Measurements from ENCODE around the gene CACNA1D.

The CACNA1D gene

GRCh38 chr3:53641397-53641796 is 147.0 kb downstream of the CACNA1D start:
- no peak overlapping the region for H3K4me3 ChIP-seq (ENCODE audit: low read length)

DNA sequence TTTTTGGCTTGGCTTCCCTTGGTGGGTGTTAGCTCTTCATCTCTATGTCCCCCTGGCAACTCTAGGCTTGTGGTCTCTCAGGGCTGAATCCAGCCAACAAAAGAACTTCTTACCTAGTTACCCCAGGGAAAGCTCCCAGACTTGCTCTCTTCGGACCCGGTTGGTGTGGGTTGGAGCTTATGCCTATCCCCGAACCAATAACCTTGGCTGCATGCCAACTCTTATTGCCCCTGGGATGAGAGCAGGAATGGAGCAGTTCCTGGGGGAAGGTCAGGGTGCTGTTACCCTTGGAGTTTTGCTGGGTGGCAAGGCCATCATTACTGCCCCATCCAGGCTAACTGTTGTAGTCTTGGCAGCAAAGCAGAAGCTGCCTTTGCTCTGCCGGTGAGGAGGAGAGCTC is 147.8 kb downstream of the CACNA1D start:
- Histone ChIP-seq H3K9me3 (ENCODE audit: insufficient read depth, low read length) (no peaks in the 10 kb centered on the region), H2AFZ (ENCODE audit: low read depth, low read length) (no peak overlapping the region), H3K27ac (ENCODE audit: low read length) (no peak overlapping the region), H3K4me3 (ENCODE audit: low read length) (no peak overlapping the region), H3K36me3 (replicated peaks; ENCODE audit: low read depth, low read length) (no peaks in the 10 kb centered on the region), H3K27me3 (ENCODE audit: low read depth, low read length) (no peaks in the 10 kb centered on the region), H3K79me2 (ENCODE audit: low read length) (no peaks in the 10 kb centered on the region), H4K20me1 (ENCODE audit: insufficient read depth, low read length) (no peaks in the 10 kb centered on the region), H3K4me1 (ENCODE audit: low read length) (peaks cover 15% of the 10 kb centered on the region), H3K9ac (ENCODE audit: low read length) (no peak overlapping the region), H3K4me2 (ENCODE audit: low read length) (no peak overlapping the region)
- no peak for TF ChIP-seq EZH2phosphoT487 (IDR thresholded peaks at IDR 0.05; ENCODE audit: low read depth)
- TF ChIP-seq, protein P1, sequence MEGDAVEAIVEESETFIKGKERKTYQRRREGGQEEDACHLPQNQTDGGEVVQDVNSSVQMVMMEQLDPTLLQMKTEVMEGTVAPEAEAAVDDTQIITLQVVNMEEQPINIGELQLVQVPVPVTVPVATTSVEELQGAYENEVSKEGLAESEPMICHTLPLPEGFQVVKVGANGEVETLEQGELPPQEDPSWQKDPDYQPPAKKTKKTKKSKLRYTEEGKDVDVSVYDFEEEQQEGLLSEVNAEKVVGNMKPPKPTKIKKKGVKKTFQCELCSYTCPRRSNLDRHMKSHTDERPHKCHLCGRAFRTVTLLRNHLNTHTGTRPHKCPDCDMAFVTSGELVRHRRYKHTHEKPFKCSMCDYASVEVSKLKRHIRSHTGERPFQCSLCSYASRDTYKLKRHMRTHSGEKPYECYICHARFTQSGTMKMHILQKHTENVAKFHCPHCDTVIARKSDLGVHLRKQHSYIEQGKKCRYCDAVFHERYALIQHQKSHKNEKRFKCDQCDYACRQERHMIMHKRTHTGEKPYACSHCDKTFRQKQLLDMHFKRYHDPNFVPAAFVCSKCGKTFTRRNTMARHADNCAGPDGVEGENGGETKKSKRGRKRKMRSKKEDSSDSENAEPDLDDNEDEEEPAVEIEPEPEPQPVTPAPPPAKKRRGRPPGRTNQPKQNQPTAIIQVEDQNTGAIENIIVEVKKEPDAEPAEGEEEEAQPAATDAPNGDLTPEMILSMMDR (IDR thresholded peaks at IDR 0.05; ENCODE audit: low read depth, low read length): no peak

More at GRCh38 chr3:53641397-53641796, 147.0 kb downstream of the CACNA1D start:
- H3K9ac ChIP-seq (ENCODE audit: low read length): no peak overlapping the region
- no peak overlapping the region for H2AFZ ChIP-seq (ENCODE audit: low read depth, low read length)
- no peak for TF ChIP-seq EZH2phosphoT487 (IDR thresholded peaks at IDR 0.05; ENCODE audit: low read depth)
- TF ChIP-seq, protein P1 (IDR thresholded peaks at IDR 0.05; ENCODE audit: low read depth, low read length): no peak
- H3K4me1 ChIP-seq (ENCODE audit: low read length): peaks cover 7% of the 10 kb centered on the region
- no peaks in the 10 kb centered on the region for H3K79me2 ChIP-seq (ENCODE audit: low read length)
- no peak overlapping the region for H3K4me2 ChIP-seq (ENCODE audit: low read length)
- no peaks in the 10 kb centered on the region for H3K9me3 ChIP-seq (ENCODE audit: insufficient read depth, low read length)
- H3K36me3 ChIP-seq (replicated peaks; ENCODE audit: low read depth, low read length): no peaks in the 10 kb centered on the region
- no peaks in the 10 kb centered on the region for H3K27me3 ChIP-seq (ENCODE audit: low read depth, low read length)
- H3K27ac ChIP-seq (ENCODE audit: low read length): no peak overlapping the region
- no peaks in the 10 kb centered on the region for H4K20me1 ChIP-seq (ENCODE audit: insufficient read depth, low read length)

- H3K27ac ChIP-seq (ENCODE audit: low read length): no peak overlapping the region
- H3K79me2 ChIP-seq (ENCODE audit: low read length): no peaks in the 10 kb centered on the region
- no peaks in the 10 kb centered on the region for H3K27me3 ChIP-seq (ENCODE audit: low read depth, low read length)
- H4K20me1 ChIP-seq (ENCODE audit: insufficient read depth, low read length): no peaks in the 10 kb centered on the region
- no peaks in the 10 kb centered on the region for H3K9me3 ChIP-seq (ENCODE audit: insufficient read depth, low read length)
- no peak overlapping the region for H3K4me2 ChIP-seq (ENCODE audit: low read length)
- H2AFZ ChIP-seq (ENCODE audit: low read depth, low read length): no peak overlapping the region
- H3K4me1 ChIP-seq (ENCODE audit: low read length): peaks cover 29% of the 10 kb centered on the region
- no peaks in the 10 kb centered on the region for H3K36me3 ChIP-seq (replicated peaks; ENCODE audit: low read depth, low read length)
- H3K4me3 ChIP-seq (ENCODE audit: low read length): no peak overlapping the region
- TF ChIP-seq, protein P1 (IDR thresholded peaks at IDR 0.05; ENCODE audit: low read depth, low read length): peak; percentile 42
- no peak for TF ChIP-seq EZH2phosphoT487 (IDR thresholded peaks at IDR 0.05; ENCODE audit: low read depth)
- no peak overlapping the region for H3K9ac ChIP-seq (ENCODE audit: low read length)
Observed at GRCh38 chr3:53643757-53644156, 149.3 kb downstream of the CACNA1D start.

DNA sequence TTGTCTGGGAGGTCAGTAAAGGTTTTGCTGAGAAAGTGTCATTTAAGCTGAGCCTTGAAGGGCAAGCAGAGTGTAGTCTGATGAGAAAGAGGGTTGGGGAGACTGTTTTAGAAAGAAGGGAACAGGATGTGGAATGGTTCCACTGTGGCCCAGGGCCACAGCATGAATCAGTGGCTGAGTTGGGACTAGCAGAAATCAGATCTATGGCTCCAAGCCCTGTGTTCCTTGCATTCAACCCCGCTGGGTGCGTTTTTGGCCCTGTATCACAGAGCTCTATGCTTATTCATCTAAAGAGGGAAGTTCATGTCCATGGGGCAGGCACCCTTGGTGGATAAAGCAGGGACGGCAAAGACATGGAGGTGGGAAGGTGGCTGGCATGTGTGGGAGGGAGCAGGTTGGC is 151.3 kb downstream of the CACNA1D start:
- no peak overlapping the region for H3K9ac ChIP-seq (ENCODE audit: low read length)
- no peak overlapping the region for H3K4me3 ChIP-seq (ENCODE audit: low read length)
- H3K4me1 ChIP-seq (ENCODE audit: low read length): peaks cover 44% of the 10 kb centered on the region
- no peak overlapping the region for H2AFZ ChIP-seq (ENCODE audit: low read depth, low read length)
- H3K27ac ChIP-seq (ENCODE audit: low read length): no peak overlapping the region
- H3K9me3 ChIP-seq (ENCODE audit: insufficient read depth, low read length): no peaks in the 10 kb centered on the region
- H4K20me1 ChIP-seq (ENCODE audit: insufficient read depth, low read length): no peaks in the 10 kb centered on the region
- no peak for TF ChIP-seq EZH2phosphoT487 (IDR thresholded peaks at IDR 0.05; ENCODE audit: low read depth)
- TF ChIP-seq, protein P1 (IDR thresholded peaks at IDR 0.05; ENCODE audit: low read depth, low read length): no peak
- no peak overlapping the region for H3K4me2 ChIP-seq (ENCODE audit: low read length)
- H3K36me3 ChIP-seq (replicated peaks; ENCODE audit: low read depth, low read length): no peaks in the 10 kb centered on the region
- H3K27me3 ChIP-seq (ENCODE audit: low read depth, low read length): no peaks in the 10 kb centered on the region
- no peaks in the 10 kb centered on the region for H3K79me2 ChIP-seq (ENCODE audit: low read length)

All from OCI-LY3 (cell line).